Sigmoid colon (tissue), 7 donors: Measurements from ENCODE around the gene LZTFL1. TPM values are rescaled to one million over a fixed set of nuclear protein-coding genes. Genes with fewer than 3 reads are reported as not detected.
A peak's percentile ranks its signal among the peaks of the same experiment; 100 is the strongest.

Source experiments
- DNase-seq: peaks from one replicate; pipeline ENCODE4 v3.0.0-alpha.2; 2019
- H3K27ac ChIP-seq, 4 donors: fragments of 200-600 bp; sonication (generic); one replicate each; pipeline ENCODE4 v1.5.1; 2016 to 2019; ENCODE audit warnings: mild to moderate bottlenecking in 1 of 4
- H3K27me3 ChIP-seq, 3 donors: fragments of 200-600 bp; sonication (generic); one replicate each; pipeline ENCODE4 v1.5.1; 2019; ENCODE audit warnings: mild to moderate bottlenecking in 1 of 3
- H3K36me3 ChIP-seq, 4 donors: fragments of 200-600 bp; sonication (generic); one replicate each; pipeline ENCODE4 v1.5.1; 2016 to 2019
- H3K4me1 ChIP-seq, 4 donors: fragments of 200-600 bp; sonication (generic); one replicate each; pipeline ENCODE4 v1.5.1; 2017 to 2019
- H3K4me3 ChIP-seq, 4 donors: fragments of 200-600 bp; sonication (generic); one replicate each; pipeline ENCODE4 v1.5.1; 2017 to 2019; ENCODE audit warnings: mild to moderate bottlenecking in 2 of 4, moderate library complexity in 1 of 4
- H3K9me3 ChIP-seq, 4 donors: fragments of 200-600 bp in 3 of 4; sonication (generic) in 3 of 4; one replicate each; pipeline versions ENCODE4 v1.5.1 to v1.6.1; 2013 to 2019
- CTCF ChIP-seq, 4 experiments: fragments of 450-650 bp in 3 of 4; fragments of 200-600 bp in 1 of 4; IDR thresholded peaks; one replicate each; pipeline ENCODE4 v1.5.1; 2016 to 2019; ENCODE audit warnings: antibody characterized with exemption in 4 of 4, mild to moderate bottlenecking in 3 of 4, moderate library complexity in 2 of 4
- EP300 ChIP-seq, 4 donors: sonication (generic); formaldehyde crosslinking; IDR thresholded peaks; one replicate each; pipeline ENCODE4 v1.6.1; 2017; ENCODE audit warnings: antibody characterized with exemption in 4 of 4
- POLR2A ChIP-seq, 2 donors: fragments of 450-650 bp; IDR thresholded peaks; one replicate each; pipeline ENCODE4 v1.6.1; 2016; ENCODE audit warnings: antibody characterized with exemption in 2 of 2, mild to moderate bottlenecking in 2 of 2, moderate library complexity in 2 of 2
- POLR2AphosphoS5 ChIP-seq, 4 donors: sonication (generic); formaldehyde crosslinking; IDR thresholded peaks; one replicate each; pipeline ENCODE4 v1.6.1; 2017; ENCODE audit warnings: antibody characterized with exemption in 4 of 4
- WGBS, 2 donors: extraction: QIAGEN DNeasy Blood & Tissue Kit; methylation state at CpG; one replicate each; pipeline ENCODE4 v1.1.7; 2013; 5-methylcytosine and 5-hydroxymethylcytosine counted together
- intact Hi-C: fragments of 100-400 bp; cut with DNase I; formaldehyde crosslinking; loops from one replicate; pipeline ENCODE4 v1.15.1; 2023
- polyA plus RNA-seq, 3 donors: library from polyadenylated mRNA; stranded (reverse); fragments of 200-250 nt; gene quantifications; one replicate each; pipeline ENCODE4 v1.2.3, GENCODE V29; 2013
- total RNA-seq, 4 donors: library from RNA; depleted of rRNA; stranded (reverse); fragments of >200 nt; gene quantifications; one replicate each; pipeline ENCODE4 v1.1.0, GENCODE V29; 2016
- donor health status: healthy with polysubstance abuse.
- donor health status: Bipolar disorder and iron deficiency.
- donor health status: healthy.

Gene LZTFL1
- total and polyA plus RNA-seq, 7 donors: 7.9 to 31.0 (median 16.6) TPM

DNA sequence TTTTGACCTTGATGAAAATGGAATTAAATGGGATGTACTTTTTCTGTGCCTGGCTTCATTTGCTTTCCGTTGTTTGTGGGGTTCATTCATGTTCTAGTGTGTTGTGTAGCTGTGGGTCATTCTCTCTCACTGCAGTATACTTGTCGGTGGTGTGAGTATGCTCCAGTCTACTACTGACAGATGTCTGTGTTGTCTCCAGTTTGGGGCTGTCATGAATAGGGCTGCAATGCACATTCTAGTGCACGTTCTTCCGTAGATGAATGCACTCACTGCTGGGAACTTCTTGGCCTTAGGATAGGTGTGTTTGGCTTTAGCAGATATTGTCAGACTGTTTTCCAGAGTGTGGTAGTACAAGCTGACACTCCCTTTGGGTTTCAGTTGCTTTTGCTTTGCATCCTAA is 43.9 kb downstream of the LZTFL1 start:
- no peak for DNase-seq
- H3K36me3 ChIP-seq: no peaks in the 10 kb centered on the region
- intact Hi-C loops: no loop called here
- no peak overlapping the region for H3K27ac ChIP-seq
- H3K27me3 ChIP-seq: peaks cover 14 to 69% (median 45%) of the 10 kb centered on the region in 3 donors
- TF ChIP-seq EP300 (IDR thresholded peaks at IDR 0.05) (no peak), POLR2A (IDR thresholded peaks at IDR 0.05) (no peak), POLR2AphosphoS5 (IDR thresholded peaks at IDR 0.05) (no peak), CTCF (IDR thresholded peaks at IDR 0.05) (no peak)
- 83% methylated on average over 4 of the region's 4 CpGs for WGBS, 2 donors
- H3K4me1 ChIP-seq: peaks cover 0 to 14% (median 12%) of the 10 kb centered on the region in 4 donors
- no peaks in the 10 kb centered on the region for H3K9me3 ChIP-seq
- no peak overlapping the region for H3K4me3 ChIP-seq

GRCh38 chr3:45796902-45797637 is 44.8 kb downstream of the LZTFL1 start:
- Histone ChIP-seq H3K4me3 (no peak overlapping the region), H3K36me3 (no peaks in the 10 kb centered on the region), H3K9me3 (no peaks in the 10 kb centered on the region), H3K27me3 (peaks cover 14 to 69% (median 45%) of the 10 kb centered on the region in 3 donors), H3K4me1 (peaks cover 0 to 14% (median 12%) of the 10 kb centered on the region in 4 donors), H3K27ac (no peak overlapping the region)
- TF ChIP-seq CTCF (IDR thresholded peaks at IDR 0.05) (no peak), POLR2A (IDR thresholded peaks at IDR 0.05) (no peak), EP300 (IDR thresholded peaks at IDR 0.05) (no peak), POLR2AphosphoS5 (IDR thresholded peaks at IDR 0.05) (no peak)
- DNase-seq: no peak
- 69 to 73% methylated on average over 13 of the region's 13 CpGs for WGBS, 2 donors
- intact Hi-C loops: no loop called here

GRCh38 chr3:45795882-45796765 is 45.8 kb downstream of the LZTFL1 start, which contains the start of gene SLC6A20:
Gene SLC6A20, minus strand, starts transcription at chr3:45796536. Its CDS starts 117 bp downstream, at chr3:45796419.
- intact Hi-C loops: no loop called here
- no peak within 1 kb of the TSS for H3K27ac ChIP-seq
- no peak for DNase-seq
- TF ChIP-seq CTCF (IDR thresholded peaks at IDR 0.05) (no peak), POLR2AphosphoS5 (IDR thresholded peaks at IDR 0.05) (peak in 3 of 4 donors; percentile 8 to 34 (median 26)), EP300 (IDR thresholded peaks at IDR 0.05) (no peak)
- 3% methylated on average over 91 of the region's 91 CpGs for WGBS, 2 donors
- no peaks in the 10 kb centered on the region for H3K36me3 ChIP-seq
- peak within 1 kb of the TSS in 3 of 4 donors; percentile 20 to 47 (median 47) for H3K4me3 ChIP-seq
- H3K4me1 ChIP-seq: peaks cover 0 to 14% (median 12%) of the 10 kb centered on the region in 4 donors
- H3K9me3 ChIP-seq: no peaks in the 10 kb centered on the region
- peaks cover 14 to 69% (median 45%) of the 10 kb centered on the region in 3 donors for H3K27me3 ChIP-seq

DNA sequence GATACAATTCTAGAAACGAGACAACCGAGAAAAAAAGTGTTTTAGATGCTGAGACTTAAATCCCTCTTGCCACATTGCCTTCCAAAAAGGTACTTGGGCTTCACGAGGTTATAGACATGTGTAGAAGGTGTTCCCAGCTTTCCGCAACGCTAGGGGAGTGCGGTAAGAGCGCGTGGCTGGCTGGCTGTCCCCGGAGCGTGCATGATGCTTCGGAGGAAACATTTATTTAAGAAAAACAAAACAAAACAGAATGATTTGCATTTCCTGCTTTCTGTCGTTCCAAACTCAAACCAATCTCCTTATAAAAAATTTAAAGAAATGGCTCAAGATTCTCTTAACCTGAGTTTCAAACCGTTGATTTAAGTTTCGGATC is 46.4 kb downstream of the LZTFL1 start:
- TF ChIP-seq POLR2A (IDR thresholded peaks at IDR 0.05) (no peak), POLR2AphosphoS5 (IDR thresholded peaks at IDR 0.05) (peak in 1 of 4 donors; percentile 54)
- Histone ChIP-seq H3K36me3 (no peaks in the 10 kb centered on the region), H3K9me3 (no peaks in the 10 kb centered on the region), H3K27me3 (peaks cover 14 to 66% (median 45%) of the 10 kb centered on the region in 3 donors), H3K27ac (no peak overlapping the region), H3K4me1 (peaks cover 0 to 14% (median 12%) of the 10 kb centered on the region in 4 donors), H3K4me3 (peak overlapping the region in 1 of 4 donors; percentile 47)
- intact Hi-C loops: no loop called here
- DNase-seq: no peak
- WGBS, 2 donors: 37 to 38% methylated on average over 14 of the region's 14 CpGs

GRCh38 chr3:45794660-45795059 is 47.3 kb downstream of the LZTFL1 start:
- H3K27me3 ChIP-seq: peaks cover 14 to 58% (median 44%) of the 10 kb centered on the region in 3 donors
- DNase-seq: no peak
- TF ChIP-seq CTCF (IDR thresholded peaks at IDR 0.05) (no peak), EP300 (IDR thresholded peaks at IDR 0.05) (no peak), POLR2A (IDR thresholded peaks at IDR 0.05) (no peak), POLR2AphosphoS5 (IDR thresholded peaks at IDR 0.05) (no peak)
- 87 to 92% methylated on average over 1 of the region's 1 CpG for WGBS, 2 donors
- no peak overlapping the region for H3K4me3 ChIP-seq
- no peaks in the 10 kb centered on the region for H3K36me3 ChIP-seq
- peaks cover 0 to 14% (median 12%) of the 10 kb centered on the region in 4 donors for H3K4me1 ChIP-seq
- H3K27ac ChIP-seq: no peak overlapping the region
- intact Hi-C loops: no loop called here
- H3K9me3 ChIP-seq: no peaks in the 10 kb centered on the region
